ENCODE results near the gene RFK. TPM values are rescaled to one million over a fixed set of nuclear protein-coding genes. Genes with fewer than 3 reads are reported as not detected.

The RFK gene
- total and polyA plus RNA-seq, 2 of the 13 experiments (the other 11 are each of a cell fraction or from before 2014, with no cell fraction given), result 18.2 to 37.2 TPM

- TF ChIP-seq ZNF451 (CRISPR knock-in tag; IDR thresholded peaks at IDR 0.05) (0 out of 2 replicates have a peak, but pooled peaks have one; percentile 34), ZNF512 (CRISPR knock-in tag; IDR thresholded peaks at IDR 0.05) (no peak), ZNF773 (CRISPR knock-in tag; IDR thresholded peaks at IDR 0.05; ENCODE audit: borderline replicate concordance) (0 out of 2 replicates have a peak, but pooled peaks have one; percentile 81), ZNF768 (CRISPR knock-in tag; IDR thresholded peaks at IDR 0.05) (peak; percentile 53; the same call in 1 of the 2 replicates), MAFK (conservative IDR thresholded peaks at IDR 0.05 in 1 of 2, IDR thresholded peaks at IDR 0.05 in 1 of 2; ENCODE audit: low read length in 2 of 2) (no peak), ZKSCAN5 (CRISPR knock-in tag; IDR thresholded peaks at IDR 0.05) (no peak), ZNF562 (CRISPR knock-in tag; IDR thresholded peaks at IDR 0.05; ENCODE audit: borderline replicate concordance) (no peak), ZNF20 (CRISPR knock-in tag; IDR thresholded peaks at IDR 0.05) (no peak), ATM (IDR thresholded peaks at IDR 0.05; ENCODE audit: borderline replicate concordance) (no peak), IRX3 (CRISPR knock-in tag; IDR thresholded peaks at IDR 0.05; ENCODE audit: borderline replicate concordance, low read depth) (peak; percentile 85; the same call in 1 of the 2 replicates), ZNF552 (CRISPR knock-in tag; IDR thresholded peaks at IDR 0.05; ENCODE audit: borderline replicate concordance) (peak; percentile 82; the same call in 1 of the 2 replicates), KAT7 (CRISPR knock-in tag; IDR thresholded peaks at IDR 0.05; ENCODE audit: borderline replicate concordance) (peak; percentile 29; the same call in 1 of the 2 replicates), NAIF1 (CRISPR knock-in tag; IDR thresholded peaks at IDR 0.05; ENCODE audit: borderline replicate concordance) (peak; percentile 81; the same call in 1 of the 2 replicates), ZNF660 (CRISPR knock-in tag; IDR thresholded peaks at IDR 0.05; ENCODE audit: borderline replicate concordance, low read depth) (no peak), ZNF557 (CRISPR knock-in tag; IDR thresholded peaks at IDR 0.05) (no peak), TCF7L2 (IDR thresholded peaks at IDR 0.05; ENCODE audit: low read depth, low read length) (no peak)
- TF ChIP-seq, protein P1, sequence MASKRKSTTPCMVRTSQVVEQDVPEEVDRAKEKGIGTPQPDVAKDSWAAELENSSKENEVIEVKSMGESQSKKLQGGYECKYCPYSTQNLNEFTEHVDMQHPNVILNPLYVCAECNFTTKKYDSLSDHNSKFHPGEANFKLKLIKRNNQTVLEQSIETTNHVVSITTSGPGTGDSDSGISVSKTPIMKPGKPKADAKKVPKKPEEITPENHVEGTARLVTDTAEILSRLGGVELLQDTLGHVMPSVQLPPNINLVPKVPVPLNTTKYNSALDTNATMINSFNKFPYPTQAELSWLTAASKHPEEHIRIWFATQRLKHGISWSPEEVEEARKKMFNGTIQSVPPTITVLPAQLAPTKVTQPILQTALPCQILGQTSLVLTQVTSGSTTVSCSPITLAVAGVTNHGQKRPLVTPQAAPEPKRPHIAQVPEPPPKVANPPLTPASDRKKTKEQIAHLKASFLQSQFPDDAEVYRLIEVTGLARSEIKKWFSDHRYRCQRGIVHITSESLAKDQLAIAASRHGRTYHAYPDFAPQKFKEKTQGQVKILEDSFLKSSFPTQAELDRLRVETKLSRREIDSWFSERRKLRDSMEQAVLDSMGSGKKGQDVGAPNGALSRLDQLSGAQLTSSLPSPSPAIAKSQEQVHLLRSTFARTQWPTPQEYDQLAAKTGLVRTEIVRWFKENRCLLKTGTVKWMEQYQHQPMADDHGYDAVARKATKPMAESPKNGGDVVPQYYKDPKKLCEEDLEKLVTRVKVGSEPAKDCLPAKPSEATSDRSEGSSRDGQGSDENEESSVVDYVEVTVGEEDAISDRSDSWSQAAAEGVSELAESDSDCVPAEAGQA (IDR thresholded peaks at IDR 0.05; ENCODE audit: low read depth), result no peak
- TF ChIP-seq, protein P1 (CRISPR knock-in tag; IDR thresholded peaks at IDR 0.05; ENCODE audit: borderline replicate concordance), result 0 out of 2 replicates have a peak, but pooled peaks have one; percentile 13
- TF ChIP-seq, protein P2, sequence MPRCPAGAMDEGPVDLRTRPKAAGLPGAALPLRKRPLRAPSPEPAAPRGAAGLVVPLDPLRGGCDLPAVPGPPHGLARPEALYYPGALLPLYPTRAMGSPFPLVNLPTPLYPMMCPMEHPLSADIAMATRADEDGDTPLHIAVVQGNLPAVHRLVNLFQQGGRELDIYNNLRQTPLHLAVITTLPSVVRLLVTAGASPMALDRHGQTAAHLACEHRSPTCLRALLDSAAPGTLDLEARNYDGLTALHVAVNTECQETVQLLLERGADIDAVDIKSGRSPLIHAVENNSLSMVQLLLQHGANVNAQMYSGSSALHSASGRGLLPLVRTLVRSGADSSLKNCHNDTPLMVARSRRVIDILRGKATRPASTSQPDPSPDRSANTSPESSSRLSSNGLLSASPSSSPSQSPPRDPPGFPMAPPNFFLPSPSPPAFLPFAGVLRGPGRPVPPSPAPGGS (CRISPR knock-in tag; IDR thresholded peaks at IDR 0.05), result peak; percentile 91
These were observed at the start of gene RFK (continued) for GRCh38 chr9:76394195-76394959.

Data from HepG2 (cell line).